ENCODE data around the gene PATE1. TPM values are rescaled to one million over a fixed set of nuclear protein-coding genes. Genes with fewer than 3 reads are reported as not detected.

PATE1 gene
- total RNA-seq, 1 experiment from 2014 or later, result not detected

- Histone ChIP-seq H3K9me3 (ENCODE audit: control insufficient read depth in 1 of 2, insufficient read depth in 1 of 2, low read depth in 1 of 2, low read length in 2 of 2) (no peaks in the 10 kb centered on the region), H3K27me3 (ENCODE audit: insufficient read depth, low read length) (peaks cover 55% of the 10 kb centered on the region), H3K4me1 (ENCODE audit: control insufficient read depth in 1 of 2, insufficient read depth in 2 of 2, low read length in 2 of 2) (no peaks in the 10 kb centered on the region), H3K4me3 (replicated peaks in 1 of 2; ENCODE audit: low read depth in 1 of 2, low read length in 2 of 2) (no peak overlapping the region), H3K4me2 (ENCODE audit: low read length) (no peak overlapping the region), H3K79me2 (ENCODE audit: insufficient read depth, low read length) (no peaks in the 10 kb centered on the region), H4K20me1 (ENCODE audit: insufficient read depth) (no peaks in the 10 kb centered on the region), H3K36me3 (ENCODE audit: control insufficient read depth in 1 of 2, insufficient read depth in 2 of 2, low read length in 2 of 2) (no peaks in the 10 kb centered on the region), H3K9me2 (ENCODE audit: insufficient read depth) (no peaks in the 10 kb centered on the region), H2AFZ (ENCODE audit: low read depth, low read length, poor library complexity, severe bottlenecking) (no peak overlapping the region), H3K9ac (ENCODE audit: low read length) (no peak overlapping the region), H3K27ac (ENCODE audit: low read depth, low read length) (no peak overlapping the region)
- ChIA-PET CTCF (no interaction called here), RAD21 (ENCODE audit: low non-redundant PET in 1 of 2, low total read pairs in 2 of 2, uncharacterized antibody in 2 of 2, unreplicated experiment in 2 of 2) (no interaction called here), POLR2A (no interaction called here)
- no TSS peak for BruUV-seq (replicated peaks)
- no peak for TF ChIP-seq ATF3 (IDR thresholded peaks at IDR 0.05)
- no peak for TF ChIP-seq JUND (IDR thresholded peaks at IDR 0.05)
- no peak for TF ChIP-seq ZNF274 (IDR thresholded peaks at IDR 0.05; ENCODE audit: low read depth, low read length)
- DNase-seq (ENCODE audit: low read depth, low spot score) (no peak), ATAC-seq (no peak)
- intact Hi-C loops (cut with micrococcal nuclease), result no loop called here
Measured at GRCh38 chr11:125762445-125762844, 16.4 kb downstream of the PATE1 start.

GRCh38 chr11:125763483-125763882 lies 17.4 kb downstream of the PATE1 start:
- Histone ChIP-seq H3K9me2 (ENCODE audit: insufficient read depth) (no peaks in the 10 kb centered on the region), H3K36me3 (ENCODE audit: control insufficient read depth in 1 of 2, insufficient read depth in 2 of 2, low read length in 2 of 2) (no peaks in the 10 kb centered on the region), H4K20me1 (ENCODE audit: insufficient read depth) (no peaks in the 10 kb centered on the region), H3K4me3 (replicated peaks in 1 of 2; ENCODE audit: low read depth in 1 of 2, low read length in 2 of 2) (no peak overlapping the region), H2AFZ (ENCODE audit: low read depth, low read length, poor library complexity, severe bottlenecking) (no peak overlapping the region), H3K4me2 (ENCODE audit: low read length) (no peak overlapping the region), H3K9ac (ENCODE audit: low read length) (no peak overlapping the region), H3K27me3 (ENCODE audit: insufficient read depth, low read length) (peaks cover 65% of the 10 kb centered on the region), H3K79me2 (ENCODE audit: insufficient read depth, low read length) (no peaks in the 10 kb centered on the region), H3K27ac (ENCODE audit: low read depth, low read length) (no peak overlapping the region), H3K4me1 (ENCODE audit: control insufficient read depth in 1 of 2, insufficient read depth in 2 of 2, low read length in 2 of 2) (no peaks in the 10 kb centered on the region), H3K9me3 (ENCODE audit: control insufficient read depth in 1 of 2, insufficient read depth in 1 of 2, low read depth in 1 of 2, low read length in 2 of 2) (no peaks in the 10 kb centered on the region)
- DNase-seq (ENCODE audit: low read depth, low spot score) (no peak), ATAC-seq (no peak)
- intact Hi-C loops (cut with micrococcal nuclease), result no loop called here
- CTCF ChIA-PET, result no interaction called here
- no TSS peak for BruUV-seq (replicated peaks)
- RAD21 ChIA-PET (ENCODE audit: low non-redundant PET in 1 of 2, low total read pairs in 2 of 2, uncharacterized antibody in 2 of 2, unreplicated experiment in 2 of 2), result no interaction called here
- no peak for TF ChIP-seq YY1 (IDR thresholded peaks at IDR 0.05; ENCODE audit: extremely low read depth, insufficient replicate concordance, low read depth, low read length)
- TF ChIP-seq EZH2 (IDR thresholded peaks at IDR 0.05), result no peak
- TF ChIP-seq TCF7L2 (IDR thresholded peaks at IDR 0.05; ENCODE audit: borderline replicate concordance, extremely low read depth, insufficient read depth, insufficient read length), result no peak
- TF ChIP-seq ZNF274 (IDR thresholded peaks at IDR 0.05; ENCODE audit: low read depth, low read length), result no peak
- TF ChIP-seq SP1 (IDR thresholded peaks at IDR 0.05; ENCODE audit: low read depth), result no peak
- TF ChIP-seq MAX (IDR thresholded peaks at IDR 0.05), result no peak
- TF ChIP-seq RAD21 (IDR thresholded peaks at IDR 0.05; ENCODE audit: low read depth), result no peak
- TF ChIP-seq ATF3 (IDR thresholded peaks at IDR 0.05), result no peak
- no peak for TF ChIP-seq JUND (IDR thresholded peaks at IDR 0.05)
- TF ChIP-seq CBX3 (IDR thresholded peaks at IDR 0.05; ENCODE audit: low read depth), result no peak
- TF ChIP-seq EGR1 (IDR thresholded peaks at IDR 0.05; ENCODE audit: low read depth), result no peak
- TF ChIP-seq SIN3A (IDR thresholded peaks at IDR 0.05; ENCODE audit: low read depth), result no peak
- no peak for TF ChIP-seq SRF (IDR thresholded peaks at IDR 0.05; ENCODE audit: low read depth)
- TF ChIP-seq CEBPB (IDR thresholded peaks at IDR 0.05; ENCODE audit: low read depth), result no peak
- TF ChIP-seq REST (IDR thresholded peaks at IDR 0.05; ENCODE audit: low read depth), result no peak
- no peak for TF ChIP-seq EZH2phosphoT487 (IDR thresholded peaks at IDR 0.05; ENCODE audit: borderline replicate concordance)
- TF ChIP-seq FOSL1 (IDR thresholded peaks at IDR 0.05; ENCODE audit: low read depth), result no peak
- TF ChIP-seq ZFX (IDR thresholded peaks at IDR 0.05), result no peak
- TF ChIP-seq POLR2A (IDR thresholded peaks at IDR 0.05; ENCODE audit: borderline replicate concordance, extremely low read depth, insufficient read depth, insufficient read length), result no peak
- TF ChIP-seq POLR2AphosphoS5 (IDR thresholded peaks at IDR 0.05; ENCODE audit: low read depth, low read length), result no peak
- POLR2A ChIA-PET, result no interaction called here

Measured in HCT116 (cell line).